Measurements from ENCODE around the gene SLC12A7. TPM values are rescaled to one million over a fixed set of nuclear protein-coding genes. Genes with fewer than 3 reads are reported as not detected.

Gene SLC12A7
- polyA plus RNA-seq, 1 donor (not counting 4 experiments of a cell fraction or from before 2014, with no cell fraction given), result 1.5 TPM

GRCh38 chr5:1136814-1137213 lies 25.0 kb upstream of the SLC12A7 start:
- no peaks in the 10 kb centered on the region for H3K36me3 ChIP-seq (ENCODE audit: control insufficient read depth in 2 of 2, extremely low read depth in 1 of 2, insufficient read depth in 2 of 2, low read length in 2 of 2)
- H3K9ac ChIP-seq (ENCODE audit: control insufficient read depth, extremely low read depth, insufficient read depth, low read length), result no peak overlapping the region
- no peaks in the 10 kb centered on the region for H3K9me3 ChIP-seq (ENCODE audit: control insufficient read depth, low read depth, low read length)
- no peaks in the 10 kb centered on the region for H3K9me1 ChIP-seq (ENCODE audit: control insufficient read depth, extremely low read depth, insufficient read depth, low read length)
- peaks cover 37% of the 10 kb centered on the region for H3K27me3 ChIP-seq (ENCODE audit: control insufficient read depth, extremely low read depth, insufficient read depth, low read length)
- TF ChIP-seq CTCF (optimal IDR thresholded peaks at IDR 0.05 in 1 of 3, IDR thresholded peaks at IDR 0.05 in 1 of 3, conservative IDR thresholded peaks at IDR 0.05 in 1 of 3; ENCODE audit: extremely low read depth in 1 of 3, insufficient read depth in 2 of 3, low read length in 3 of 3), result no peak
- no peak for TF ChIP-seq EZH2 (IDR thresholded peaks at IDR 0.05; ENCODE audit: low read length)
- H3K4me2 ChIP-seq (ENCODE audit: control insufficient read depth, extremely low read depth, insufficient read depth, low read depth, low read length), result no peak overlapping the region
- H2AFZ ChIP-seq (ENCODE audit: control insufficient read depth, low read length), result no peak overlapping the region
- FAIRE-seq, result no peak
- no peak for DNase-seq (ENCODE audit: low read depth, low spot score)
- H3K79me2 ChIP-seq (ENCODE audit: control insufficient read depth, insufficient read depth, low read length), result no peaks in the 10 kb centered on the region
- no peak overlapping the region for H3K4me3 ChIP-seq (ENCODE audit: control insufficient read depth in 2 of 3, extremely low read depth in 1 of 3, insufficient read depth in 2 of 3, low read depth in 1 of 3, low read length in 3 of 3)
- peaks cover 7% of the 10 kb centered on the region for H3K4me1 ChIP-seq (ENCODE audit: control insufficient read depth, extremely low read depth, insufficient read depth, low read length)
- H3K27ac ChIP-seq (ENCODE audit: control insufficient read depth, insufficient read depth, low read length), result no peak overlapping the region
- H4K20me1 ChIP-seq (ENCODE audit: control insufficient read depth, extremely low read depth, insufficient read depth, low read length), result no peaks in the 10 kb centered on the region
- dilution Hi-C loops (cut with MboI; ENCODE audit: extremely low pct_ligation_motif_present, low sequenced_read_pairs), result no loop called here

- no peak for DNase-seq (ENCODE audit: low read depth, low spot score)
- no peaks in the 10 kb centered on the region for H3K79me2 ChIP-seq (ENCODE audit: control insufficient read depth, insufficient read depth, low read length)
- H4K20me1 ChIP-seq (ENCODE audit: control insufficient read depth, extremely low read depth, insufficient read depth, low read length), result no peaks in the 10 kb centered on the region
- dilution Hi-C loops (cut with MboI; ENCODE audit: extremely low pct_ligation_motif_present, low sequenced_read_pairs), result no loop called here
- no peaks in the 10 kb centered on the region for H3K36me3 ChIP-seq (ENCODE audit: control insufficient read depth in 2 of 2, extremely low read depth in 1 of 2, insufficient read depth in 2 of 2, low read length in 2 of 2)
- H3K9me1 ChIP-seq (ENCODE audit: control insufficient read depth, extremely low read depth, insufficient read depth, low read length), result no peaks in the 10 kb centered on the region
- H3K27me3 ChIP-seq (ENCODE audit: control insufficient read depth, extremely low read depth, insufficient read depth, low read length), result peaks cover 42% of the 10 kb centered on the region
- H3K9me3 ChIP-seq (ENCODE audit: control insufficient read depth, low read depth, low read length), result no peaks in the 10 kb centered on the region
- no peak for FAIRE-seq
- H3K4me1 ChIP-seq (ENCODE audit: control insufficient read depth, extremely low read depth, insufficient read depth, low read length), result peaks cover 7% of the 10 kb centered on the region
- H2AFZ ChIP-seq (ENCODE audit: control insufficient read depth, low read length), result no peak overlapping the region
- H3K4me3 ChIP-seq (ENCODE audit: control insufficient read depth in 2 of 3, extremely low read depth in 1 of 3, insufficient read depth in 2 of 3, low read depth in 1 of 3, low read length in 3 of 3), result no peak overlapping the region
- no peak overlapping the region for H3K27ac ChIP-seq (ENCODE audit: control insufficient read depth, insufficient read depth, low read length)
- TF ChIP-seq EZH2 (IDR thresholded peaks at IDR 0.05; ENCODE audit: low read length) (no peak), CTCF (optimal IDR thresholded peaks at IDR 0.05 in 1 of 3, IDR thresholded peaks at IDR 0.05 in 1 of 3, conservative IDR thresholded peaks at IDR 0.05 in 1 of 3; ENCODE audit: extremely low read depth in 1 of 3, insufficient read depth in 2 of 3, low read length in 3 of 3) (no peak)
- no peak overlapping the region for H3K4me2 ChIP-seq (ENCODE audit: control insufficient read depth, extremely low read depth, insufficient read depth, low read depth, low read length)
- H3K9ac ChIP-seq (ENCODE audit: control insufficient read depth, extremely low read depth, insufficient read depth, low read length), result no peak overlapping the region
Measured at GRCh38 chr5:1135696-1136525, 24.0 kb upstream of the SLC12A7 start.

All from keratinocyte (primary cell).